ENCODE results near the gene ABCA13.

DNA sequence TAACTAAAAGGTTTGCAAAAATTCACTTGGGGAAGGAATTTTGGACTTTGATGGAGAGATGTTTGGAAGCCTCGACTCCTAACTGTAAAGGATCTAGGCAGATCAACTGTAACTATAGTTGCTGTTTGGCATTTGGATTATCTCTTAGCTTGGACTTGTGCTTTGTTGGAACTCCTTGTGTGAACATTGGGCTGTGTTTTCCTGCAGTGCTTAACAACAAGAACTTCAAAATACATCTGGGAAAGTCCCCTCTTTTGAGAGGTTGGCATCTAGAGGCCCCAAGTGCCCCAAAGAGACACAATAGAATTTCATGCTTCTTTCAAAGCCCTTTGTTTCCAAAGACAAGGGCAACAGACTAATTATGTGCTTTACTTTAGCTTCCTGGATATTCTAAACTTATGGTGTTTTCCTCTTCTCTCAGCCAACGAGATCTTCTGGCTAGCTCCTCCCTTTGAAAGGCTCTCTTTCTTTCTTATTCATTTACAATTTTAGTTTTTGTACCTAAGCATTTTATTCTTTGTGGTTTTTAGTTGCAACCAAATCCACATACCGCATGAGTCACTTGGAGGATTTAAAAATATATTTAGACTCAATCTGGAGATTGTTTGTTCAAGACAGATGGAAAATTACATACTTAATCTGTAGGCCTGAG, 11.6 kb downstream of the ABCA13 start:
- TF ChIP-seq EZH2 (IDR thresholded peaks at IDR 0.05; ENCODE audit: insufficient read depth, poor library complexity, severe bottlenecking) (no peak), EZH2phosphoT487 (IDR thresholded peaks at IDR 0.05; ENCODE audit: insufficient read depth, low read depth) (no peak)

All from GM23248 (cell line).